NB4 (cell line): Measurements from ENCODE around the gene PSMA8.

Experiments used
- MAX ChIP-seq: IDR thresholded peaks from 2 replicates; pipeline ENCODE4 v1.6.1; 2011; ENCODE audit warnings: low read depth, low read length
- MYC ChIP-seq: IDR thresholded peaks from 2 replicates; pipeline ENCODE4 v1.6.1; 2011; ENCODE audit warnings: low read depth, low read length

- TF ChIP-seq MYC (no peak), MAX (no peak)
Measured at GRCh38 chr18:26127786-26128185, 5.9 kb upstream of the PSMA8 start.
